NCI-H2029 (cell line): ENCODE measurements around the gene MBD6.
"Not testable (repeated sequence)": the region's sequence is repeated elsewhere in the genome, so short reads cannot be mapped to it uniquely, and the experiment has no call there.

Experiments used
- DNase-seq: peaks from one replicate; lab custom pipeline; 2025; lab: John Stamatoyannopoulos, UW

Gene MBD6

DNA sequence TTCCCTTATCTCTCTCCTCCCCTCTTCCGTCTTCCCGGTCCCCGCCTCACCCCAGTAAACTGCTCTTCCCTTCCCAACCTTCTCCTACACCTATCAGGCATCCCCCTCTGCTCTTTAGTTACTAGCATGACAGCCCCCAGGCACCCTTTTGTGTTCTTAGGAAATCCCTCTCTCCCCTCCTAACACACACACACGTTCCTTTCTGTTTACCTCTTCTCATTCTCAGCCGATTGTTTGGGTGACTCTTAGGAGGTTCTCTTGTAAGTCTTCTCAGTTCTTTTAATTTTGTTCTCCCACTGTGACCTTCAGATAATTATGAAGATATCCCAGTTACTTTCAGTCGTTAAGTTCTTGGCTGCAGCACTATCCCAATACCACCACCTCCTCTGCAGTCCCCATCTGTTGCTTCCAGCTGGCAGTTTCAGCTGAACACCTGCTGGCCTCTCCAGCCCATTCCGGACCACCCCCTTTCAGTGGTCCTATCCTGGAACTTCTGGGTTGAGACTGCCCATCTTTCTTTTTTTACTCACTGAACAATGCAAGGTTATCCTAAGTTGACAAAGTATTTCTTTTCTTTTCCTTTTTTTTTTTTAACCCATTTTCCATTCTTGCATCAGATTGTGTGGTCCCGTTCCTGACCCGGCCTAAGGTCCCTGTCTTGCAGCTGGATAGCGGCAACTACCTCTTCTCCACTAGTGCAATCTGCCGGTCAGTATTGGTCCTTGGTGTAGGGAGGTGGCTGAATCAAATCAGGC, 34.0 kb upstream of the MBD6 start:
- DNase-seq, result no peak

DNA sequence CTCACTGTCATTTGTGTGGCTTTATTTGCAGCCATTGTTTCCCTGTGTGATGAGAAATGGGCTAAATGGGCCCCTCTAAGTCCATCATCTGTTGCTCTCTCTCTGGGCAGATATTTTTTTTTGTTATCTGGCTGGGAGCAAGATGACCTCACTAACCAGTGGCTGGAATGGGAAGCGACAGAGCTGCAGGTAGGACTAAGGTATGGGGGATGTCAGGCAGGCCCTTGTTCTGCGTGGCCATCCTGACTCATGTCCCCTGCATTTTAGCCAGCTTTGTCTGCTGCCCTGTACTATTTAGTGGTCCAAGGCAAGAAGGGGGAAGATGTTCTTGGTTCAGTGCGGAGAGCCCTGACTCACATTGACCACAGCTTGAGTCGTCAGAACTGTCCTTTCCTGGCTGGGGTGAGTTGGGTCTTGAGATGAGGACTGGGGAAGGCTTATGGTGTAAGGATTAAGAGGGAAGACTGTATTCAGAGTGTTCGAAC, 33.4 kb upstream of the MBD6 start:
- no peak for DNase-seq

DNA sequence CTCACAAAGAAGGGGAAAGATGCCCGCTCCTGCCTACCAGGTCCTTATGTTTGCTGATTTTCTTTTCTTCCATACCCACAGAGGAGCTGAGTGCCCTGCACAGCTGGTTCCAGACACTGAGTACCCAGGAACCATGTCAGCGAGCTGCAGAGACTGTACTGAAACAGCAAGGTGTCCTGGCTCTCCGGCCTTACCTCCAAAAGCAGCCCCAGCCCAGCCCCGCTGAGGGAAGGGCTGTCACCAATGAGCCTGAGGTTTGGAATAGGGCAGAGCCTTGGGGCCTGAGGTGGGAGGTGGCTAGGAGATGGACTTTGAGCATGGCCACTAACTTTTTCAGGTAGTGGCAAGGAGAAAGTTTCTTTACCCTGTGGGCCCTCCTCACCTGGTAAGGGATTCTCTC, 32.5 kb upstream of the MBD6 start:
- DNase-seq, result no peak

DNA sequence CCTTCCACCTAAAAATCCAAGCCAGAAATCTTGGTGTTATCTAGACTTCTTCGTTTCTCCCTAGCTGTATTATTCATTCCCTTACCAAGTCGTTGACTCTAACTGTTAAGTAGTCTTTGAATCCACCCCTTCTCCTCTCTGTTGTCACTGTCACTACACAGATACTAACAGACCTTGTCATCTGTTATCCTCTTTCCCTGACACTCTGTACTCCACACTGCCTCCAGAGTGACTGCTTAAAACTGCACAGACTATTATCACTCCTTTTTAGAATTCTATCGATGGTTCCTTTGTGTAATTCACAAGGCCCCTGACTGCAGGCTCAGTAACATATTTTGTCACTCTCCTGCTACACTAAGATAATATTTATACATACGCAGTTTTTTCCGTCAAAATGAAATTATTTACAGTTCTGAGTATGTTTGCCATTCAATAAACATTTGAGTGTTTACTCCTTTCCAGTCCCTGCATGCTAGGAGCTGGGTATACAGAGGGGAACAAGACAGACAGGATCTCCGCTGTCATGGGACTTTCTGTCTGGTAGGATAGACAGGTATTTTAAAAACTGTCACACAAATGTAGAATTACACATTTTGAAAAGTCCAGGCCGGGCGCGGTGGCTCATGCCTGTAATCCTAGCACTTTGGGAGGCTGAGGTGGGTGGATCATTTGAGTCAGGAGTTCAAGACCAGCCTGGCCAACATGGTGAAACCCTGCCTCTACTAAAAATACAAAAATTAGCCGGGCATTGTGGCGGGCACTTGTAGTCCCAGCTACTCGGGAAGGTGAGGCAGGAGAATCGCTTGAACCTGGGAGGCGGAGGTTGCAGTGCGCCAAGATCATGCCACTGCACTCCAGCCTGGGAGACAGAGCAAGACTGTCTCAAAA, 31.0 kb upstream of the MBD6 start:
- DNase-seq, result no peak

DNA sequence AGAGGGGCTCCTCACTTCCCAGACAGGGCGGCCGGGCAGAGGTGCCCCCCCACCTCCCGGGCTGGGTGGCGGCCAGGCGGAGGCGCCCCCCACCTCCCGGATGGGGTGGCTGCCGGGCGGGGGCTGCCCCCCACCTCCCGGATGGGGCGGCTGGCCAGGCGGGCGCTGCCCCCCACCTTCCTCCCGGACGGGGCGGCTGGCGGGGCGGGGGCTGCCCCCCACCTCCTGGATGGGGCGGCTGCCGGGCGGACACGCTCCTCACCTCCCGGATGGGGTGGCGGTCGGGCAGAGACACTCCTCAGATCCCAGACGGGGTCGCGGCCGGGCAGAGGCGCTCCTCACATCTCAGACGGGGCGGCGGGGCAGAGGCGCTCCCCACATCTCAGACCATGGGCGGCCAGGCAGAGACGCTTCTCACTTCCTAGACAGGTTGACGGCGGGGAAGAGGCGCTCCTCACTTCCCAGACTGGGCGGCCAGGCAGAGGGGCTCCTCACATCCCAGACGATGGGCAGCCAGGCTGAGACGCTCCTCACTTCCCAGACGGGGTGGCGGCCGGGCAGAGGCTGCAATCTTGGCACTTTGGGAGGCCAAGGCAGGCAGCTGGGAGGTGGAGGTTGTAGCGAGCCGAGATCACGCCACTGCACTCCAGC, 27.4 kb upstream of the MBD6 start:
- DNase-seq, result not testable (repeated sequence)

DNA sequence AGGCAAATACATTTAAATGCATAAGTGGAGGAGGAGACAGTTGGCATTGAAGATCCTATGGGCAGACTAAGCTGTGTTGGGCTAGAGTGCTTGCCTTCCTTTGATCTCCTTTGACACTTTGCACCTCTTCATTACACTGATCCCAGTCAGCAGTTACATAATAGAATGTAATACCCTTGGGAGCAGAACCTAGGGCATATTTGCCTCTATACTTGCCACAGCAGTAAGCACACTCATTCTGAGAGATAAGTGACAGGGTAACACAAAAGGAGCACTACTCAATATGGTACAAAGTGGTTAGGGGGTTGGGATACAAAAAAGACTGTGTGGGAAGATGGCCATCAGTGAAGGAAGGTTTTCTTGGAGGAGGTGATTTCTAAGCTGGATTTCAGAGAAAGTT, 25.8 kb upstream of the MBD6 start:
- DNase-seq, result no peak

DNA sequence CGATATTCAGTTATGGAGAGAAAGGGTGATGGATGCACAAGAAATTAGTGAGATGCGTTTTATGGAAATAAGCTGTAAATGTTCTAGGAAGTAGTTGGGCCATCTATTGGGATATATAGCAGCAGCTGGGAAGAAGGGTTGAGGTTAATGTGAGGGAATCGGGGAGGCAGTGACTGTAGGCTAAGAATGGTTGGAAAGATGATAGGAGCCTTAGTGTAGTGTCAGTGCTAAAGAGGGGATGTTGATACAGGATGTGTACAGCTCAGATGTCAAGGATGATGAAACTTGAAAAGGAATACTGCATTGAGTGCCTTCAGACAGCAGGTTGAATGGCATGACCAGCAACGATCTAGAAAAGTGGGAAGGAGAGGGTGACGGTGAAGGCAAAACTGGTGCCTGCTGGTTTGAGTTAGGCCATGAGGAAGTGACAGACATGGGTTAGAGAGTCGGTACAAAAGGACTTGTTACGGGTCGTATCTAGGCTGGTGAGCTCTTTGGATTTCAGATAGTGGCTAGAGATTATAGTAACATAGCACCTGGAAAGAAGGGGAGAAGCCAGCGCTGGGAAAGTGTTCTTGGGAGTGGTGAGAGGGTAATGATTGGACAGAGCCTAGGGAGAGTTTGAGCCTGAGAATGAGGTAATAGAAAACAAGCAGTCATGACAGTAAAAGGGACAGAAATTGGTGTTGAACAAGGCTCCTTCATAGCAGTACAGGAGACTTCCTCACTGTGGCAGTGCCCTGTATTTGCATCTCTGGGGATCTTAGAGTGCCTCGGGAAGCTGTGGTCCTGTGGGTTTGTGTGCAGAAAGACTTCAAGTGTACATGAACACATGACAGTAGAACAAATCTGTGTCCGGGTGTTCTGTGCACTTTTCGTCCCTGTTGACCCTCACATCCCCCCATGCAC, 25.1 kb upstream of the MBD6 start:
- DNase-seq, result no peak

DNA sequence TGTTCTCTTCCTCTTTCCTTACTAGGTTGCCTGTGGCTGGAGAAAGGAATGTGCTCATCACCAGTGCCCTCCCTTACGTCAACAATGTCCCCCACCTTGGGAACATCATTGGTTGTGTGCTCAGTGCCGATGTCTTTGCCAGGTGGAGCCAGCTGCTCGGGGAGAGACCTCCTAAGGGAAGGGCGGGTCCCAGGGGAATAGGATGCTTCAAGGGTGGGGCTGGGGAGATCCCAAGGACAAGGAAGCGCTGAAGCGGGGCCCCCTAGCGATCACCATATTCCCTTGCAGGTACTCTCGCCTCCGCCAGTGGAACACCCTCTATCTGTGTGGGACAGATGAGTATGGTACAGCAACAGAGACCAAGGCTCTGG, 24.5 kb upstream of the MBD6 start:
- no peak for DNase-seq

DNA sequence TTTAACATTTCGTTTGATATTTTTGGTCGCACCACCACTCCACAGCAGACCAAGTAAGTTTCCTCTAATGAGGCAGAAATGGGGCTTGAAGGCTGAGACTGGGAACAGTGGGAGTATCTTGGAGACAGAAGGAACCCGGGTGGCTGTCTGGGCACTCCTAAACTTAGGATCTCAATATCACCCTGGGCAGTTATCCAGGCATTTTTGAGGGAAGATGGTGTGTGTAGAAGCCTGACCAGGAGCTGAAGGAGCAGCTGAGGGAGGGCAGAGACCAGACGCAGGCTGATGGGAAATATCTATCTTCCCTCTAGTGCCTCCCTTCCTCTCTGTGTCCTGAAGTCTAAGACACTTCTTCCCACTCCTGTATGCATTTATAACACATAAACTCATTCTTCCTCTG, 24.1 kb upstream of the MBD6 start:
- no peak for DNase-seq

DNA sequence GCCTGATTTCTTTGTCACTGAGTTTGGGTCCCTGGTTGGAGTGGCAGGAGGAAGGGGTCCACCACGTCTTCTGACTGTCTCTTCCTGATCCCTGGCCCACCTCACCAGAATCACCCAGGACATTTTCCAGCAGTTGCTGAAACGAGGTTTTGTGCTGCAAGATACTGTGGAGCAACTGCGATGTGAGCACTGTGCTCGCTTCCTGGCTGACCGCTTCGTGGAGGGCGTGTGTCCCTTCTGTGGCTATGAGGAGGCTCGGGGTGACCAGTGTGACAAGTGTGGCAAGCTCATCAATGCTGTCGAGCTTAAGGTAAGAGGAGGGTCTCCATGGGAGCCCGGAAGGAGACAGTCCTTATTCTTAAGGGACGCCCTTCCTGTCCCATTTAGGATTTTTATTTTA, 22.4 kb upstream of the MBD6 start:
- DNase-seq, result no peak

DNA sequence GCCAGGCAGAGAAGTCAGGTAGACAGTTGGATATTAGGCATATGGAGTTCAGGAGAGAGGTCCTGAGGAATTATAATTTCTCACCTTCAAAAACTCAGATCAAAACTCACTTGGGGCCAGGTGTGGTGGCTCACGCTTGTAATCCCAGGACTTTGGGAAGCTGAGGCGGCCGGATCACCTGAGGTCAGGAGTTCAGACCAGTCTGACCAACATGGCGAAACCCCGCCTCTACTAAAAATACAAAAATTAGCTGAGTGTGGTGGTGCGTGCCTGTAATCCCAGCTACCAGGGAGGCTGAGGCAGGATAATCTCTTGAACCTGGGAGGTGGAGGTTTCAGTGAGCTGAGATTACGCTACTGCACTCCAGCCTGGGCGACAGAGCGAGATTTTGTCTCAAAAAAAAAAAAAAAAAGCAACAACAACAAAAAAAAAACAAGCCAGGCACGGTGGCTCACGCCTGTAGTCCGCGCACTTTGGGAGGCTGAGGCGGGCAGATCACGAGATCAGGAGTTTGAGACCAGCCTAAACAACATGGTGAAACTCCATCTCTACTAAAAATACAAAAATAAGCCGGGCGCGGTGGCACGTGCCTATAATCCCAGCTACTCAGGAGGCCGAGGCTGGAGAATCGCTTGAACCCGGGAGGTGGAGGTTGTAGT, 20.2 kb upstream of the MBD6 start:
- DNase-seq, result not testable (repeated sequence)

DNA sequence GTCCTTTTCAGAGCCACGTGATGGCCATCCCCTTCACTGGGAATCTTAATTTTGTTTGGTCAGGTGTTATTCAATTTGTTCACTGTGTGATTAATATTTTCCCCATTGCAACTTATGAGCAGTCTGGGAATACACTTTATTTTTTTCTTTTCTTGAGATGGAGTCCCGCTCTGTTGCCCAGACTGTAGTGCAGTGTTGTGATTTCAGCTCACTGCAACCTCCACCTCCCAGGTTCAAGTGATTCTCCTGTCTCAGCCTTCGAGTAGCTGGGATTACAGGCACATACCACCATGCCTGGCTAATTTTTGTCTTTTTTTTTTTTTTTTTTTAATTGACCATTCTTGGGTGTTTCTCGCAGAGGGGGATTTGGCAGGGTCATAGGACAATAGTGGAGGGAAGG, 16.1 kb upstream of the MBD6 start:
- not testable (repeated sequence) for DNase-seq

DNA sequence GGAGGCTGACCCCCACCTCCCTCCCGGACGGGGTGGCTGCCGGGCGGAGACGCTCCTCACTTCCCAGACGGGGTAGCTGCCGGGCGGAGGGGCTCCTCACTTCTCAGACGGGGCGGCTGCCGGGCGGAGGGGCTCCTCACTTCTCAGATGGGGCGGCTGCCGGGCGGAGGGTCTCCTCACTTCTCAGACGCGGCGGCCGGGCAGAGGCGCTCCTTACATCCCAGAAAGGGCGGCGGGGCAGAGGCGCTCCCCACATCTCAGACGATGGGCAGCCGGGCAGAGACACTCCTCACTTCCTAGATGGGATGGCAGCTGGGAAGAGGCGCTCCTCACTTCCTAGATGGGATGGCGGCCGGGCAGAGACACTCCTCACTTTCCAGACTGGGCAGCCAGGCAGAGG, 14.8 kb upstream of the MBD6 start:
- DNase-seq, result not testable (repeated sequence)

DNA sequence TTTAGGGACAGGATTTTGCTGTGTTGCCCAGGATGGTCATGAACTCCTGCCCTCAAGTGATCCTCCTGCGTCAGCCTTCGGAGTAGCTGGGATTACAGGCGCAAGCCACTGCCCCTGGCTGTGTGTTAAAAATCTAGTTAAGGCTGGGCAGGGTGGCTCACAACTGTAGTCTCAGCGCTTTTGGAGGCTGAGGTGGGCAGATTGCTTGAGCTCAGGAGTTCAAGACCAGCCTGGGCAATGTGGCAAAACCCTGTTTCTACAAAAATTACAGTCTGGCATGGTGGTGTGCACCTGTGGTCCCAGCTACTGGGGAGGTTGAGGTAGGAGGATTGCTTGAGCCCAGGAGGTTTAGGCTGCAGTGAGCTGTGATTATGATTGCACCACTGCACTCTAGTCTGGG, 11.5 kb upstream of the MBD6 start:
- DNase-seq, result no peak

DNA sequence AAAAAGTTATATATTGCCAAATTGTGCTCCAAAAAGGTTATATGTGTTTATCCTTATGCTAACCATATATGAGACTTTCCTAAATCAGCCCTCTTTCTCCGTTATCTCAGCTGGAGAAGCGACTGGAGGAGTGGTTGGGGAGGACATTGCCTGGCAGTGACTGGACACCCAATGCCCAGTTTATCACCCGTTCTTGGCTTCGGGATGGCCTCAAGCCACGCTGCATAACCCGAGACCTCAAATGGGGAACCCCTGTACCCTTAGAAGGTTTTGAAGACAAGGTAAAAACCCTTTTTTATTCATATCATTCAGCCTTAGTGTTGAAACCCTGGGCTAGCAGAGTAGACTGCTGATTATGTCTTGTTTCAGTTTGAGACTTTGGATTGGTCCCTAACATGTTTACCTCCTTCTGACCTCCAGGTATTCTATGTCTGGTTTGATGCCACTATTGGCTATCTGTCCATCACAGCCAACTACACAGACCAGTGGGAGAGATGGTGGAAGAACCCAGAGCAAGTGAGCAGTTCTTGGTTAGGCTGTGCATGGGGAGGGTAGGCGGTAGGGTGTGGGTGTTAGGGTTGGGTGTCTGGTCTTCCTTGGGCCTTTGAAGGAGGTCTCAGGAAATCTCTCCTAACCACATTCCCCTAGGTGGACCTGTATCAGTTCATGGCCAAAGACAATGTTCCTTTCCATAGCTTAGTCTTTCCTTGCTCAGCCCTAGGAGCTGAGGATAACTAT, 10.9 kb upstream of the MBD6 start:
- no peak for DNase-seq

DNA sequence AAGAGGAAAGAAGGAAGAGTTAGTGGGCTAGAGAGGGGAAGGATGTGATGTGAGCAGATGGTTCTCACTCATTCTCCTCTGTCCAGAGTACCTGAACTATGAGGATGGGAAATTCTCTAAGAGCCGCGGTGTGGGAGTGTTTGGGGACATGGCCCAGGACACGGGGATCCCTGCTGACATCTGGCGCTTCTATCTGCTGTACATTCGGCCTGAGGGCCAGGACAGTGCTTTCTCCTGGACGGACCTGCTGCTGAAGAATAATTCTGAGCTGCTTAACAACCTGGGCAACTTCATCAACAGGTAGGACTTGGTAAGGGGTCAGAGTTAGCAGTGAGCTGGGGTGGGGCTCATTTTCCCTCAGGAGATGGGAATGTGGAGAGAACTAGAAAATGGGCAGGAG, 10.0 kb upstream of the MBD6 start:
- no peak for DNase-seq

DNA sequence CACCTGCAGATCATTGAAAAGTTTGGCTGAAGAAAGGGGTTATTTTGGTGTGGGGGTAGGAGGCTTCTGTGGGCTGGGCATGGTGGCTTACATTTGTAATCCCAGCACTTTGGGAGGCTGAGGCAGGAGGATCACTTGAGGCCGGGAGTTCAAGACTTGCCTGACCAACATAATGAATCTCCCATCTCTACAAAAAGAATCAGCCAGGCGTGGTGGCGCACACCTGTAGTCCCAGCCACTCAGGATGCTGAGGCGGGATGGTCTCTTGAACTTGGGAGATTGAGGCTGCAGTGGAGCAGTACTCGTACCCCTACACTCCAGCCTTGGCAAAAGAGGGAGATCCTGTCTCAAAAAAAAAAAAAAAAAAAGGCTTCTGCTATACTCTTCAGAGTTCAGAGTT, 9.4 kb upstream of the MBD6 start:
- DNase-seq, result no peak

DNA sequence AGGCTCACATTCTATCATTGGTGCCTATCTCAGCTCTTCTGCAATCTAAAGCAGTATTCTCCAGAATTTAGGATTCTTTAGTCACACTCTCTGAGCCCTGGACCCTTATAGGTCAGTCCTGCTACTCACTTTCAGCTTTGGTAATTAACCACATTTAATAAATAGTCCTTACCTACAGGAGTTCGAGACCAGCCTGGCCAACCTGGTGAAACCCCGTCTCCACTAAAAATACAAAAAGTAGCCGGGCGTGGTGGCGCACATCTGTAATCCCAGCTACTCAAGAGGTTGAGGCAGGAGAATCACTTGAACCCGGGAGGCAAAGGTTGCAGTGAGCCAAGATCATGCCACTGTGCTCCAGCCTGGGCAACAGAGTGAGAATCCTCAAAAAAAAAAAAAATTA, 8.9 kb upstream of the MBD6 start:
- DNase-seq, result not testable (repeated sequence)

DNA sequence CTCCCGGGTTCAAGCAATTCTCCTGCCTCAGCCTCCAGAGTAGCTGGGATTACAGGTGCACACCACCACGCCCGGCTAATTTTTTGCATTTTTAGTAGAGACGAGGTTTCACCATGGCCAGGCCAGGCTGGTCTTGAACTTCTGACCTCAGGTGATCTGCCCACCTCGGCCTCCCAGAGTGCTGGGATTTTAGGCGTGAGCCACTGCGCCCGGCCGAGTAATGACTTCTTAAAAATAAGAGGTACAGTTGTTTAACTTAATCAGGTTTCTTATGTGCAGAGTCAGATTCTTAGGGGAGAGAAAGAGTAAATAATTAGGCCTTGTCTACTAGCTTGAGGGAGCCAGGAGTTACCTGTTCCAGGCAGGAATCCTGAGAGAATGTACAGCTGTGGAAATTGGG, 8.4 kb upstream of the MBD6 start:
- not testable (repeated sequence) for DNase-seq

DNA sequence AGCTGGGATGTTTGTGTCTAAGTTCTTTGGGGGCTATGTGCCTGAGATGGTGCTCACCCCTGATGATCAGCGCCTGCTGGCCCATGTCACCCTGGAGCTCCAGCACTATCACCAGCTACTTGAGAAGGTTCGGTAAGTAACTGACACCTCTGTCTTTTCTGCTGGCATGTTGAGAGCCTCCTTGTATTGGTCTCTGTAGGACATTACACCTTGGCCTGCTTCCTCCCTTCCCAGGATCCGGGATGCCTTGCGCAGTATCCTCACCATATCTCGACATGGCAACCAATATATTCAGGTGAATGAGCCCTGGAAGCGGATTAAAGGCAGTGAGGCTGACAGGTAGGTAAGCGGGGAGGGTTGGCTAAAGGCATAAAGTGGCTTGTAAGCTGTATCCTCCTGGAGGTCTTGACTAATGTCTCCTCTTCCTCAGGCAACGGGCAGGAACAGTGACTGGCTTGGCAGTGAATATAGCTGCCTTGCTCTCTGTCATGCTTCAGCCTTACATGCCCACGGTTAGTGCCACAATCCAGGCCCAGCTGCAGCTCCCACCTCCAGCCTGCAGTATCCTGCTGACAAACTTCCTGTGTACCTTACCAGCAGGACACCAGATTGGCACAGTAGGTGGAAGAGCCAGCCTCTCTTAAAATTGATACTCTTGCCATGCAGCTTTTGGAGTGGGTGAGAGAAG, 7.8 kb upstream of the MBD6 start:
- no peak for DNase-seq
